ENCODE measurements around the gene ETFA. TPM values are rescaled to one million over a fixed set of nuclear protein-coding genes. Genes with fewer than 3 reads are reported as not detected.
"Not testable (repeated sequence)": the region's sequence is repeated elsewhere in the genome, so short reads cannot be mapped to it uniquely, and the experiment has no call there.

The ETFA gene
- total RNA-seq, 4 donors from 2014 or later = 62.7 to 88.4 (median 75.9) TPM

- Histone ChIP-seq H3K4me1 (no peaks in the 10 kb centered on the region), H3K27ac (no peak overlapping the region), H3K9me3 (no peaks in the 10 kb centered on the region), H3K4me3 (replicated peaks in 1 of 3) (no peak overlapping the region), H3K36me3 (peaks cover 17 to 27% of the 10 kb centered on the region in 2 donors), H3K27me3 (no peaks in the 10 kb centered on the region)
- no peak for DNase-seq
- 85 to 89% methylated on average over 1 of the region's 1 CpG for WGBS, 2 donors
- intact Hi-C loops (cut with DNase I) = no loop called here
- TF ChIP-seq POLR2A (IDR thresholded peaks at IDR 0.05) (no peak), CTCF (IDR thresholded peaks at IDR 0.05) (no peak)
These were observed 36.4 kb downstream of the ETFA start for GRCh38 chr15:76274821-76275220.

- 57 to 73% methylated on average over 2 of the region's 2 CpGs for WGBS, 2 donors
- Histone ChIP-seq H3K27me3 (no peaks in the 10 kb centered on the region), H3K36me3 (peaks cover 19 to 27% of the 10 kb centered on the region in 2 donors), H3K9me3 (no peaks in the 10 kb centered on the region), H3K4me1 (no peaks in the 10 kb centered on the region), H3K27ac (no peak overlapping the region), H3K4me3 (replicated peaks in 1 of 3) (no peak overlapping the region)
- intact Hi-C loops (cut with DNase I) = no loop called here
- no peak for DNase-seq
- no peak for TF ChIP-seq CTCF (IDR thresholded peaks at IDR 0.05)
- no peak for TF ChIP-seq POLR2A (IDR thresholded peaks at IDR 0.05)
These were observed 37.0 kb downstream of the ETFA start for GRCh38 chr15:76274226-76274625.

GRCh38 chr15:76270876-76271275 lies 40.4 kb downstream of the ETFA start:
- intact Hi-C loops (cut with DNase I) = no loop called here
- 98% methylated on average over 6 of the region's 6 CpGs for WGBS, 2 donors
- Histone ChIP-seq H3K4me1 (no peaks in the 10 kb centered on the region), H3K4me3 (replicated peaks in 1 of 3) (no peak overlapping the region), H3K36me3 (peaks cover 28% of the 10 kb centered on the region in 2 donors), H3K9me3 (no peaks in the 10 kb centered on the region), H3K27ac (no peak overlapping the region), H3K27me3 (no peaks in the 10 kb centered on the region)
- DNase-seq = no peak
- TF ChIP-seq POLR2A (IDR thresholded peaks at IDR 0.05) (no peak), CTCF (IDR thresholded peaks at IDR 0.05) (no peak)

GRCh38 chr15:76267077-76267476 lies 44.2 kb downstream of the ETFA start:
- Histone ChIP-seq H3K9me3 (no peaks in the 10 kb centered on the region), H3K27ac (no peak overlapping the region), H3K4me1 (no peaks in the 10 kb centered on the region), H3K4me3 (replicated peaks in 1 of 3) (no peak overlapping the region), H3K27me3 (no peaks in the 10 kb centered on the region), H3K36me3 (peaks cover 23 to 30% of the 10 kb centered on the region in 2 donors)
- TF ChIP-seq POLR2A (IDR thresholded peaks at IDR 0.05) = no peak
- no peak for TF ChIP-seq CTCF (IDR thresholded peaks at IDR 0.05)
- no peak for DNase-seq
- WGBS, 2 donors = 96% methylated on average over 6 of the region's 6 CpGs
- intact Hi-C loops (cut with DNase I) = no loop called here

GRCh38 chr15:76265769-76266168 lies 45.5 kb downstream of the ETFA start:
- DNase-seq; H3K27ac ChIP-seq; H3K4me3 ChIP-seq (replicated peaks in 1 of 3); H3K9me3 ChIP-seq; intact Hi-C loops (cut with DNase I); H3K27me3 ChIP-seq; H3K4me1 ChIP-seq: not testable (repeated sequence)
- peaks cover 25 to 40% of the 10 kb centered on the region in 2 donors for H3K36me3 ChIP-seq
- 84 to 85% methylated on average over 2 of the region's 2 CpGs for WGBS, 2 donors

Measured in thyroid gland (tissue), 4 donors.